Right renal pelvis (tissue), 4 donors: ENCODE data around the gene GYPC. TPM values are rescaled to one million over a fixed set of nuclear protein-coding genes. Genes with fewer than 3 reads are reported as not detected.

Experiments
- DNase-seq, 4 donors: peaks; one replicate each; pipeline ENCODE4 v3.0.0-alpha.2; 2013; ENCODE audit warnings: low read depth in 4 of 4, low spot score in 3 of 4, missing footprints in 1 of 4
- polyA plus RNA-seq, 4 donors: library from polyadenylated mRNA; unstranded; fragments of 120-200 nt; gene quantifications; one replicate each; pipeline ENCODE4 v1.2.1, GENCODE V29; 2013; ENCODE audit not compliant: insufficient read length in 4 of 4

GYPC gene
- polyA plus RNA-seq, 4 donors, result 54.9 to 63.7 (median 57.4) TPM

- DNase-seq, result no peak
Measured at GRCh38 chr2:126722081-126722480, 66.1 kb downstream of the GYPC start.

- DNase-seq, result no peak
Measured at GRCh38 chr2:126722546-126722945, 66.6 kb downstream of the GYPC start.

- DNase-seq, result no peak
Measured at GRCh38 chr2:126723281-126723815, 67.4 kb downstream of the GYPC start.

GRCh38 chr2:126725580-126725979 lies 69.6 kb downstream of the GYPC start:
- DNase-seq, result no peak

- no peak for DNase-seq
Measured at GRCh38 chr2:126729896-126730295, 73.9 kb downstream of the GYPC start.

- DNase-seq, result no peak
Measured at GRCh38 chr2:126730655-126731054, 74.7 kb downstream of the GYPC start.

- DNase-seq, result no peak
Measured at GRCh38 chr2:126731353-126731752, 75.4 kb downstream of the GYPC start.

GRCh38 chr2:126732682-126733245 lies 76.8 kb downstream of the GYPC start:
- DNase-seq, result no peak

GRCh38 chr2:126733795-126734194 lies 77.8 kb downstream of the GYPC start:
- no peak for DNase-seq

- no peak for DNase-seq
Measured at GRCh38 chr2:126736133-126736874, 80.3 kb downstream of the GYPC start.

- DNase-seq, result no peak
Measured at GRCh38 chr2:126739141-126739540, 83.2 kb downstream of the GYPC start.

- DNase-seq, result no peak
Measured at GRCh38 chr2:126744640-126745039, 88.7 kb downstream of the GYPC start.

Other genes starting within 250 kb of the GYPC start
- not detected for gene TEX51, start 242.7 kb downstream of the GYPC start, polyA plus RNA-seq